ENCODE results near the gene PEPD. TPM values are rescaled to one million over a fixed set of nuclear protein-coding genes. Genes with fewer than 3 reads are reported as not detected.

Gene PEPD
- total and polyA plus RNA-seq, 10 of the 15 experiments (the other 5 are each of a cell fraction or from before 2014, with no cell fraction given) = 1.4 to 52.0 (median 20.2) TPM

DNA sequence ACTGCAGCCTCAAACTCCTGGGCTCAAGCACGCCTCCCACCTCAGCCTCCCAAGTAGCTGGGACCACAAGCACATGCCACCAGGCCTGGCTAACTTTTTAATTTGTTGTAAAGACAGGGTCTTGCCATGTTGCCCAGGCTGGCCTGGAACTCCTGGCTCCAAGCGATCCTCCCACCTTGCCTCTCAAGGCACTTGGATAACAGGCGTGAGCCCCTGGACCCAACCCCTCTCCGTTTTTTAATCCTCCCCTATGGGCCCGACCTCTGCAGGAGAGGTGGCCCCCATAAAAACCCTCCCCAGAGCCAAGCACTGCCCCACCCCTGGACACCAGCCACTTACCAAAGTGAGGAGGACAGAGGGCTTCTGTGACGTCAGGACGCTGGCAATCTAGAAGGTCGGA, 28.6 kb downstream of the PEPD start (continued):
- TF ChIP-seq, protein P1, sequence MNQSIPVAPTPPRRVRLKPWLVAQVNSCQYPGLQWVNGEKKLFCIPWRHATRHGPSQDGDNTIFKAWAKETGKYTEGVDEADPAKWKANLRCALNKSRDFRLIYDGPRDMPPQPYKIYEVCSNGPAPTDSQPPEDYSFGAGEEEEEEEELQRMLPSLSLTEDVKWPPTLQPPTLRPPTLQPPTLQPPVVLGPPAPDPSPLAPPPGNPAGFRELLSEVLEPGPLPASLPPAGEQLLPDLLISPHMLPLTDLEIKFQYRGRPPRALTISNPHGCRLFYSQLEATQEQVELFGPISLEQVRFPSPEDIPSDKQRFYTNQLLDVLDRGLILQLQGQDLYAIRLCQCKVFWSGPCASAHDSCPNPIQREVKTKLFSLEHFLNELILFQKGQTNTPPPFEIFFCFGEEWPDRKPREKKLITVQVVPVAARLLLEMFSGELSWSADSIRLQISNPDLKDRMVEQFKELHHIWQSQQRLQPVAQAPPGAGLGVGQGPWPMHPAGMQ (IDR thresholded peaks at IDR 0.05; ENCODE audit: borderline replicate concordance) = no peak
- no peak for TF ChIP-seq ZNF24 (IDR thresholded peaks at IDR 0.05)

DNA sequence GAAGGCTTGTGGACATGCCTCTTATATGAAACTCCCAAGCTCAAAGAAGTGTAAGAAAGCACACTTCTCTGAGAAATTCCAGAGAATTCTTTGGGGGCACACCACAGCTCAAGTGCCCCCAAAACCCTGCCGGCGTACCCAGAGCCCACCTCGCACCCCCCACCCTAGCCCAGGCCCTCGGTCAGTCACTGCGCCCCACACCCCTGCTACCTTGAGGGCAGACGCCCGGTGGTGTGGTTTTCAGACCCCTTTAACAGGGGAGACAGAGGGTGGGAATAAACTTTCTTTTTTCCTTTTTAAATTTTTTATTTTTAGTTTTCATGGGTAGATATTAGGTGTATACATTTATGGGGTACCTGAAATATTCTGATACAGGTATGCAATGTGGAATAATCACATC, 29.5 kb downstream of the PEPD start:
- H2AFZ ChIP-seq (ENCODE audit: control insufficient read depth, low read depth, low read length) = no peak overlapping the region
- ChIA-PET POLR2A (no interaction called here), RAD21 (ENCODE audit: unreplicated experiment) (no interaction called here), CTCF (interaction anchor here (1.4 kb wide), 1 partner anchor 62 kb away, joined by 3 read pairs; no protein-coding TSS in a partner anchor), SMC1A (ENCODE audit: uncharacterized antibody, unreplicated experiment) (no interaction called here)
- intact Hi-C loops (cut with micrococcal nuclease; ENCODE audit: unreplicated experiment) = no loop called here
- FAIRE-seq (no peak), ATAC-seq (no peak), DNase-seq (ENCODE audit: low read depth, low spot score) (no peak)
- no peaks in the 10 kb centered on the region for H3K4me1 ChIP-seq (ENCODE audit: control insufficient read depth, insufficient read depth, low read length)
- H4K20me1 ChIP-seq (ENCODE audit: control insufficient read depth, insufficient read depth) = no peaks in the 10 kb centered on the region
- no peaks in the 10 kb centered on the region for H3K9me3 ChIP-seq (replicated peaks; ENCODE audit: control insufficient read depth, insufficient read depth, low read length)
- H3K4me2 ChIP-seq (ENCODE audit: control insufficient read depth, insufficient read depth) = no peak overlapping the region
- no peaks in the 10 kb centered on the region for H3K27me3 ChIP-seq (replicated peaks in 1 of 2; ENCODE audit: control insufficient read depth in 2 of 2, insufficient read depth in 2 of 2, low read length in 1 of 2)
- BruUV-seq (replicated peaks) = no TSS peak
- no peak overlapping the region for H3K4me3 ChIP-seq
- no peak overlapping the region for H3K27ac ChIP-seq (ENCODE audit: control insufficient read depth, insufficient read depth)
- 71% methylated on average over 7 of the region's 7 CpGs for WGBS (ENCODE audit: insufficient coverage, insufficient replicate concordance, low lambda C conversion rate, missing lambda C conversion rate)
- H3K79me2 ChIP-seq (ENCODE audit: control insufficient read depth, insufficient read depth, low read length) = no peaks in the 10 kb centered on the region
- H3K36me3 ChIP-seq (ENCODE audit: control insufficient read depth in 2 of 2, insufficient read depth in 2 of 2, low read length in 1 of 2) = no peaks in the 10 kb centered on the region
- no peak for TF ChIP-seq RCOR1 (conservative IDR thresholded peaks at IDR 0.05; ENCODE audit: low read depth, low read length)
- TF ChIP-seq, protein P2, sequence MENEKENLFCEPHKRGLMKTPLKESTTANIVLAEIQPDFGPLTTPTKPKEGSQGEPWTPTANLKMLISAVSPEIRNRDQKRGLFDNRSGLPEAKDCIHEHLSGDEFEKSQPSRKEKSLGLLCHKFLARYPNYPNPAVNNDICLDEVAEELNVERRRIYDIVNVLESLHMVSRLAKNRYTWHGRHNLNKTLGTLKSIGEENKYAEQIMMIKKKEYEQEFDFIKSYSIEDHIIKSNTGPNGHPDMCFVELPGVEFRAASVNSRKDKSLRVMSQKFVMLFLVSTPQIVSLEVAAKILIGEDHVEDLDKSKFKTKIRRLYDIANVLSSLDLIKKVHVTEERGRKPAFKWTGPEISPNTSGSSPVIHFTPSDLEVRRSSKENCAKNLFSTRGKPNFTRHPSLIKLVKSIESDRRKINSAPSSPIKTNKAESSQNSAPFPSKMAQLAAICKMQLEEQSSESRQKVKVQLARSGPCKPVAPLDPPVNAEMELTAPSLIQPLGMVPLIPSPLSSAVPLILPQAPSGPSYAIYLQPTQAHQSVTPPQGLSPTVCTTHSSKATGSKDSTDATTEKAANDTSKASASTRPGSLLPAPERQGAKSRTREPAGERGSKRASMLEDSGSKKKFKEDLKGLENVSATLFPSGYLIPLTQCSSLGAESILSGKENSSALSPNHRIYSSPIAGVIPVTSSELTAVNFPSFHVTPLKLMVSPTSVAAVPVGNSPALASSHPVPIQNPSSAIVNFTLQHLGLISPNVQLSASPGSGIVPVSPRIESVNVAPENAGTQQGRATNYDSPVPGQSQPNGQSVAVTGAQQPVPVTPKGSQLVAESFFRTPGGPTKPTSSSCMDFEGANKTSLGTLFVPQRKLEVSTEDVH (IDR thresholded peaks at IDR 0.05; ENCODE audit: low read depth, partially characterized antibody) = no peak
- no peak for TF ChIP-seq HCFC1 (IDR thresholded peaks at IDR 0.05; ENCODE audit: low read length)
- TF ChIP-seq, protein P3, sequence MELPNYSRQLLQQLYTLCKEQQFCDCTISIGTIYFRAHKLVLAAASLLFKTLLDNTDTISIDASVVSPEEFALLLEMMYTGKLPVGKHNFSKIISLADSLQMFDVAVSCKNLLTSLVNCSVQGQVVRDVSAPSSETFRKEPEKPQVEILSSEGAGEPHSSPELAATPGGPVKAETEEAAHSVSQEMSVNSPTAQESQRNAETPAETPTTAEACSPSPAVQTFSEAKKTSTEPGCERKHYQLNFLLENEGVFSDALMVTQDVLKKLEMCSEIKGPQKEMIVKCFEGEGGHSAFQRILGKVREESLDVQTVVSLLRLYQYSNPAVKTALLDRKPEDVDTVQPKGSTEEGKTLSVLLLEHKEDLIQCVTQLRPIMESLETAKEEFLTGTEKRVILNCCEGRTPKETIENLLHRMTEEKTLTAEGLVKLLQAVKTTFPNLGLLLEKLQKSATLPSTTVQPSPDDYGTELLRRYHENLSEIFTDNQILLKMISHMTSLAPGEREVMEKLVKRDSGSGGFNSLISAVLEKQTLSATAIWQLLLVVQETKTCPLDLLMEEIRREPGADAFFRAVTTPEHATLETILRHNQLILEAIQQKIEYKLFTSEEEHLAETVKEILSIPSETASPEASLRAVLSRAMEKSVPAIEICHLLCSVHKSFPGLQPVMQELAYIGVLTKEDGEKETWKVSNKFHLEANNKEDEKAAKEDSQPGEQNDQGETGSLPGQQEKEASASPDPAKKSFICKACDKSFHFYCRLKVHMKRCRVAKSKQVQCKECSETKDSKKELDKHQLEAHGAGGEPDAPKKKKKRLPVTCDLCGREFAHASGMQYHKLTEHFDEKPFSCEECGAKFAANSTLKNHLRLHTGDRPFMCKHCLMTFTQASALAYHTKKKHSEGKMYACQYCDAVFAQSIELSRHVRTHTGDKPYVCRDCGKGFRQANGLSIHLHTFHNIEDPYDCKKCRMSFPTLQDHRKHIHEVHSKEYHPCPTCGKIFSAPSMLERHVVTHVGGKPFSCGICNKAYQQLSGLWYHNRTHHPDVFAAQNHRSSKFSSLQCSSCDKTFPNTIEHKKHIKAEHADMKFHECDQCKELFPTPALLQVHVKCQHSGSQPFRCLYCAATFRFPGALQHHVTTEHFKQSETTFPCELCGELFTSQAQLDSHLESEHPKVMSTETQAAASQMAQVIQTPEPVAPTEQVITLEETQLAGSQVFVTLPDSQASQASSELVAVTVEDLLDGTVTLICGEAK (IDR thresholded peaks at IDR 0.05; ENCODE audit: borderline replicate concordance) = no peak
- TF ChIP-seq PAX5 (IDR thresholded peaks at IDR 0.05; ENCODE audit: borderline replicate concordance, low read depth, low read length) = no peak
- no peak for TF ChIP-seq ZZZ3 (IDR thresholded peaks at IDR 0.05; ENCODE audit: control insufficient read depth, insufficient read length, low read depth)
- no peak for TF ChIP-seq RELA (IDR thresholded peaks at IDR 0.05; ENCODE audit: borderline replicate concordance, partially characterized antibody)
- no peak for TF ChIP-seq STAT3 (IDR thresholded peaks at IDR 0.05; ENCODE audit: low read depth, low read length)
- no peak for TF ChIP-seq SMAD1 (IDR thresholded peaks at IDR 0.05; ENCODE audit: low read depth, partially characterized antibody)
- TF ChIP-seq FOXK2 (IDR thresholded peaks at IDR 0.05) = no peak
- no peak for TF ChIP-seq EGR1 (IDR thresholded peaks at IDR 0.05; ENCODE audit: borderline replicate concordance in 1 of 2, low read depth in 2 of 2, low read length in 2 of 2)
- TF ChIP-seq NR2F1 (conservative IDR thresholded peaks at IDR 0.05) = no peak
- no peak overlapping the region for H3K9ac ChIP-seq (ENCODE audit: control insufficient read depth, insufficient read depth, low read length)
- in situ Hi-C loops (cut with MboI) = no loop called here
